K562 (cell line): ENCODE data around the gene CT45A9. TPM values are rescaled to one million over a fixed set of nuclear protein-coding genes. Genes with fewer than 3 reads are reported as not detected.

Experiments used
- ATAC-seq: fragments of 200-7000 bp; cut with Tn5 transposase; 3 replicates; pipeline ENCODE4 v1.9.1; 2020; ENCODE audit warnings: moderate library complexity
- BruUV-seq: library from RNA; stranded (reverse); fragments of 400-500 nt; replicated peaks from 2 replicates; lab custom pipeline; 2021; lab: Mats Ljungman, UMichigan
- CTCF ChIA-PET: fragments of 300-600 bp; formaldehyde crosslinking; extraction: SDS; loops from one replicate; lab custom pipeline; 2021; ENCODE audit warnings: low intra/inter-chr PET ratio; lab: Yijun Ruan, JAX
- POLR2A ChIA-PET: fragments of 300-600, 350-650 bp; sonication (Branson Sonifier 250); formaldehyde crosslinking; extraction: SDS; loops from one replicate; lab custom pipeline; 2021; ENCODE audit warnings: antibody characterized with exemption, inconsistent platforms; lab: Yijun Ruan, JAX
- DNase-seq, 4 experiments: peaks; one replicate each; pipeline versions ENCODE4 v3.0.0 to v3.0.0-alpha.2; 2011 to 2018; ENCODE audit warnings: low spot score in 3 of 4, mixed read lengths in 3 of 4; ENCODE audit errors: extremely low read depth in 1 of 4
- FAIRE-seq: peaks from 2 replicates; lab custom pipeline; 2011; peaks lifted over from hg19 to GRCh38; lab: Jason Lieb, UNC
- H2AFZ ChIP-seq: 2 replicates; pipeline ENCODE4 v1.6.0; 2011; ENCODE audit warnings: low read depth, low read length, control low read depth, inconsistent platforms
- H3K27ac ChIP-seq: fragments of 200-600 bp; 3 replicates; pipeline ENCODE4 v1.8.0; 2011; ENCODE audit warnings: low read depth, mild to moderate bottlenecking, control low read depth, inconsistent platforms, low read length, moderate library complexity, mixed read lengths; ENCODE audit errors: extremely low read depth
- H3K27me3 ChIP-seq, 2 experiments: fragments of 300-600 bp in 1 of 2; 2 replicates in 1 of 2; 3 replicates in 1 of 2; pipeline versions ENCODE4 v1.6.0 to v1.8.0; 2011; ENCODE audit warnings: inconsistent platforms in 2 of 2, low read length in 2 of 2, mild to moderate bottlenecking in 1 of 2, mixed read lengths in 1 of 2, moderate library complexity in 1 of 2; ENCODE audit not compliant: control insufficient read depth in 2 of 2, insufficient read depth in 2 of 2
- H3K36me3 ChIP-seq: fragments of 300-600 bp; 3 replicates; pipeline ENCODE4 v1.8.0; 2011; ENCODE audit warnings: mild to moderate bottlenecking, low read length, inconsistent platforms; ENCODE audit not compliant: control insufficient read depth, insufficient read depth
- H3K4me1 ChIP-seq, 2 experiments: fragments of 200-600 bp in 1 of 2; replicated peaks in 1 of 2; 2 replicates in 1 of 2; 3 replicates in 1 of 2; pipeline versions ENCODE4 v1.5.1 to v1.8.0; 2011; ENCODE audit warnings: inconsistent platforms in 2 of 2, low read length in 2 of 2, mild to moderate bottlenecking in 1 of 2, mixed read lengths in 1 of 2, moderate library complexity in 1 of 2; ENCODE audit not compliant: control insufficient read depth in 2 of 2, insufficient read depth in 2 of 2
- H3K4me2 ChIP-seq: 2 replicates; pipeline ENCODE4 v1.6.1; 2011; ENCODE audit warnings: low read length, control low read depth, inconsistent platforms, mixed read lengths; ENCODE audit not compliant: insufficient read depth
- H3K4me3 ChIP-seq: fragments of 200-600 bp; sonication (generic), shearing (Covaris generic); 2 replicates; pipeline ENCODE4 v1.5.1; 2016; ENCODE audit warnings: control low read depth, inconsistent platforms
- H3K79me2 ChIP-seq: fragments of 200-600 bp; 3 replicates; pipeline ENCODE4 v1.8.0; 2011; ENCODE audit warnings: low read length, inconsistent platforms; ENCODE audit not compliant: control insufficient read depth, insufficient read depth
- H3K9ac ChIP-seq, 2 experiments: 2 replicates each; pipeline versions ENCODE4 v1.6.0 to v1.6.1; 2011; ENCODE audit warnings: low read depth in 2 of 2, low read length in 2 of 2, control low read depth in 1 of 2, inconsistent platforms in 1 of 2, mild to moderate bottlenecking in 1 of 2, mixed read lengths in 1 of 2; ENCODE audit not compliant: insufficient read depth in 1 of 2
- H3K9me1 ChIP-seq: one replicate; pipeline ENCODE4 v1.6.0; 2011; ENCODE audit warnings: inconsistent platforms, mild to moderate bottlenecking, low read length, moderate library complexity; ENCODE audit not compliant: control insufficient read depth, insufficient read depth
- H3K9me3 ChIP-seq: replicated peaks from 2 replicates; pipeline ENCODE4 v1.5.1; 2011; ENCODE audit warnings: low read depth, low read length, inconsistent platforms; ENCODE audit not compliant: control insufficient read depth, insufficient read depth
- H4K20me1 ChIP-seq: replicated peaks from 2 replicates; pipeline ENCODE4 v1.6.1; 2011; ENCODE audit warnings: low read length, inconsistent platforms, mixed read lengths; ENCODE audit not compliant: control insufficient read depth, insufficient read depth
- CBX2 ChIP-seq: fragments of 200-600 bp; sonication (generic); IDR thresholded peaks from one replicate; pipeline ENCODE4 v1.6.1; 2012; ENCODE audit warnings: mild to moderate bottlenecking, low read length, inconsistent platforms; ENCODE audit not compliant: insufficient read depth, poor library complexity, severe bottlenecking
- CCNT2 ChIP-seq: IDR thresholded peaks from 2 replicates; pipeline ENCODE4 v1.6.1; 2011; ENCODE audit warnings: borderline replicate concordance, low read depth, mild to moderate bottlenecking, moderate library complexity, mixed read lengths, low read length; ENCODE audit not compliant: insufficient read length; ENCODE audit errors: extremely low read depth
- E2F1 ChIP-seq: sonication (generic); formaldehyde crosslinking; IDR thresholded peaks from 2 replicates; pipeline ENCODE4 v1.8.1; 2023; ENCODE audit warnings: mild to moderate bottlenecking, missing genetic modification reagents, moderate library complexity
- ELF2 ChIP-seq: fragments of 250-450 bp; sonication (Bioruptor Pico); IDR thresholded peaks from 2 replicates; pipeline ENCODE4 v1.5.0; 2021; ENCODE audit warnings: mild to moderate bottlenecking
- ETS2 ChIP-seq: IDR thresholded peaks from 2 replicates; pipeline ENCODE4 v1.6.1; 2016; ENCODE audit warnings: borderline replicate concordance, missing genetic modification characterization, mild to moderate bottlenecking, moderate library complexity, missing compliant biosample characterization; ENCODE audit not compliant: poor library complexity, severe bottlenecking
- HLTF ChIP-seq: fragments of 450-650 bp; IDR thresholded peaks from 2 replicates; pipeline ENCODE4 v1.6.1; 2016
- MYBL2 ChIP-seq, 2 experiments: fragments of 450-650 bp in 1 of 2; sonication (generic) in 1 of 2; formaldehyde crosslinking in 1 of 2; IDR thresholded peaks; 2 replicates each; pipeline versions ENCODE4 v1.6.1 to v1.8.1; 2017 to 2022; ENCODE audit warnings: borderline replicate concordance in 1 of 2, inconsistent platforms in 1 of 2, low read depth in 1 of 2, mild to moderate bottlenecking in 1 of 2, missing genetic modification reagents in 1 of 2, moderate library complexity in 1 of 2
- NBN ChIP-seq: fragments of 450-650 bp; IDR thresholded peaks from 2 replicates; pipeline ENCODE4 v1.6.1; 2016; ENCODE audit warnings: low read depth, mild to moderate bottlenecking
- NR1H2 ChIP-seq: sonication (generic); formaldehyde crosslinking; IDR thresholded peaks from 2 replicates; pipeline ENCODE4 v1.4.0; 2020; ENCODE audit warnings: mild to moderate bottlenecking, missing genetic modification reagents
- POLR2AphosphoS5 ChIP-seq: IDR thresholded peaks from 2 replicates; pipeline ENCODE4 v1.6.1; 2011; ENCODE audit warnings: mild to moderate bottlenecking, low read depth, low read length, moderate library complexity; ENCODE audit not compliant: control insufficient read depth, insufficient read depth
- PRMT5 ChIP-seq: sonication (generic); formaldehyde crosslinking; IDR thresholded peaks from 2 replicates; pipeline ENCODE4 v1.5.0; 2020; ENCODE audit warnings: missing genetic modification reagents
- RHOXF2B ChIP-seq: fragments of 250-450 bp; sonication (Bioruptor Pico); conservative IDR thresholded peaks from 2 replicates; pipeline ENCODE4 v1.5.1; 2021
- SIN3A ChIP-seq, 2 experiments: fragments of 150-350 bp in 1 of 2; IDR thresholded peaks; 2 replicates each; pipeline ENCODE4 v1.6.1; 2011 to 2016; ENCODE audit warnings: borderline replicate concordance in 2 of 2, low read depth in 2 of 2, low read length in 2 of 2, mild to moderate bottlenecking in 2 of 2, moderate library complexity in 2 of 2; ENCODE audit not compliant: control insufficient read depth in 1 of 2
- STAT5A ChIP-seq: IDR thresholded peaks from 2 replicates; pipeline ENCODE4 v1.6.1; 2012; ENCODE audit warnings: low read length, inconsistent platforms, borderline replicate concordance
- TAF1 ChIP-seq: IDR thresholded peaks from 2 replicates; pipeline ENCODE4 v1.6.1; 2011; ENCODE audit warnings: mild to moderate bottlenecking, low read length, moderate library complexity; ENCODE audit not compliant: insufficient read depth, control insufficient read depth, severe bottlenecking; ENCODE audit errors: extremely low read depth
- ZBTB7A ChIP-seq: IDR thresholded peaks from 2 replicates; pipeline ENCODE4 v1.6.1; 2011; ENCODE audit warnings: low read depth, mild to moderate bottlenecking, low read length, moderate library complexity, borderline replicate concordance; ENCODE audit not compliant: control insufficient read depth
- ZFP91 ChIP-seq: sonication (generic); formaldehyde crosslinking; IDR thresholded peaks from 2 replicates; pipeline ENCODE4 v1.8.0; 2022; ENCODE audit warnings: mild to moderate bottlenecking, missing genetic modification reagents
- ZNF76 ChIP-seq: fragments of 250-450 bp; sonication (Bioruptor Pico); IDR thresholded peaks from 2 replicates; pipeline ENCODE4 v1.4.0; 2020; ENCODE audit warnings: mild to moderate bottlenecking, moderate library complexity, borderline replicate concordance
- WGBS: fragments of 100-300 bp; shearing (Covaris generic); methylation state at CpG from one replicate; pipeline ENCODE4 v1.1.6; 2016; ENCODE audit warnings: low coverage, mixed read lengths; ENCODE audit not compliant: insufficient coverage; ENCODE audit errors: missing lambda C conversion rate; 5-methylcytosine and 5-hydroxymethylcytosine counted together
- in situ Hi-C: fragments of 300-500 bp; cut with MboI; formaldehyde crosslinking; loops from 4 replicates; pipeline ENCODE4 v1.15.0; 2018; ENCODE audit warnings: inconsistent platforms, mixed read lengths
- intact Hi-C: fragments of 100-400 bp; cut with micrococcal nuclease; formaldehyde crosslinking; loops from 2 replicates; pipeline ENCODE4 v1.14.2; 2022
- polyA plus RNA-seq, 8 experiments: library from polyadenylated mRNA; depleted of rRNA in 4 of 8; stranded (reverse) in 5 of 8; unstranded in 3 of 8; fragments of >200 nt; fragmentation: Nextera tagmentation in 2 of 8; fragmentation: Illumina TruSeq in 1 of 8; extraction: Ambion mirVana in 2 of 8; extraction: Trizol in 1 of 8; gene quantifications; 2 replicates each; pipeline versions ENCODE4 v1.2.1 to v1.2.3, GENCODE V29; 2011 to 2014; ENCODE audit warnings: inconsistent platforms in 1 of 8, missing spikeins in 1 of 8
- total RNA-seq, 7 experiments: library from RNA; depleted of rRNA in 6 of 7; stranded (reverse); fragments of >200 nt in 6 of 7; fragmentation: Illumina TruSeq in 2 of 7; extraction: Trizol in 2 of 7; gene quantifications; 2 replicates each; pipeline versions ENCODE4 v1.2.1 to v1.2.3, GENCODE V29; 2011 to 2021; ENCODE audit warnings: low replicate concordance in 1 of 7

Gene CT45A9
- total and polyA plus RNA-seq, 9 of the 15 experiments (the other 6 are each of a cell fraction or from before 2014, with no cell fraction given): 6.5 to 27.7 (median 9.6) TPM; not detected in 4

- no peaks in the 10 kb centered on the region for H3K9me1 ChIP-seq
- POLR2A ChIA-PET: interaction anchor here (0.8 to 1.4 kb wide), 3 partner anchors 21 to 269 kb away, joined by 3 to 5 read pairs (median 4); no protein-coding TSS in a partner anchor
- H3K9ac ChIP-seq: peak within 1 kb of the TSS; percentile 94 to 95
- in situ Hi-C loops: no loop called here
- CTCF ChIA-PET: no interaction called here
- no TSS peak for BruUV-seq
- intact Hi-C loops: no loop called here
- H3K36me3 ChIP-seq: peaks cover 17% of the 10 kb centered on the region; the same call in 1 of the 3 replicates
- DNase-seq (peak; percentile 73 to 96 (median 79)), FAIRE-seq (peak; percentile 97), ATAC-seq (peak; percentile 95)
- peak within 1 kb of the TSS; percentile 95 for H3K27ac ChIP-seq
- H2AFZ ChIP-seq: peak within 1 kb of the TSS; percentile 88
- WGBS: 0% methylated on average over 12 of the region's 22 CpGs
- H3K9me3 ChIP-seq: peaks cover 9% of the 10 kb centered on the region; the same call in 1 of the 2 replicates
- peaks cover 58% of the 10 kb centered on the region for H3K79me2 ChIP-seq
- H3K4me2 ChIP-seq: peak within 1 kb of the TSS; percentile 81
- H3K27me3 ChIP-seq: no peaks in the 10 kb centered on the region
- H3K4me3 ChIP-seq: peak within 1 kb of the TSS; percentile 69
- H3K4me1 ChIP-seq: peaks cover 0 to 5% of the 10 kb centered on the region in 2 experiments; a peak in 2 of 5 replicates
- no peaks in the 10 kb centered on the region for H4K20me1 ChIP-seq
- TF ChIP-seq ZBTB7A (0 out of 2 replicates have a peak, but pooled peaks have one; percentile 35), STAT5A (no peak), ETS2 (tag) (no peak), RHOXF2B (CRISPR knock-in tag) (no peak), MYBL2 (IDR thresholded peaks at IDR 0.05; ENCODE audit: low read depth) (no peak), MYBL2 (CRISPR knock-in tag; IDR thresholded peaks at IDR 0.05; ENCODE audit: borderline replicate concordance) (no peak), ELF2 (peak; percentile 87), NBN (0 out of 2 replicates have a peak, but pooled peaks have one; percentile 62), NR1H2 (CRISPR knock-in tag) (no peak), PRMT5 (no peak), ZFP91 (CRISPR knock-in tag) (no peak), HLTF (no peak), ZNF76 (CRISPR knock-in tag) (no peak), SIN3A (IDR thresholded peaks at IDR 0.05; ENCODE audit: borderline replicate concordance in 2 of 2, control insufficient read depth in 1 of 2, low read depth in 2 of 2, low read length in 2 of 2) (peak in 1 of 2 experiments; percentile 39; a peak in 1 of 4 replicates), CBX2 (no peak), E2F1 (peak; percentile 38; the same call in 1 of the 2 replicates), TAF1 (peak; percentile 92), CCNT2 (peak; percentile 58), POLR2AphosphoS5 (peak; percentile 64)
These were observed 21.7 kb upstream of the CT45A9 start, which contains the start of the genes CT45A10 and SAGE1 for GRCh38 chrX:135893294-135893817. CT45A10 (minus strand) TSS chrX:135893444; CDS start chrX:135885344, 8,100 bp downstream. SAGE1 (plus strand) TSS chrX:135893716; CDS start chrX:135896243, 2,527 bp downstream.
